Trophoblast cell (in vitro differentiated cells and primary cell): ENCODE measurements around the gene DHFR.
"Not testable (repeated sequence)": the region's sequence is repeated elsewhere in the genome, so short reads cannot be mapped to it uniquely, and the experiment has no call there.

Experiments used
- DNase-seq, 2 donors: peaks; one replicate each; pipeline ENCODE4 v3.0.0-alpha.2; 2016
- H2AFZ ChIP-seq: 2 replicates; pipeline ENCODE4 v1.6.1; 2013; ENCODE audit warnings: low read length, moderate library complexity, mild to moderate bottlenecking; ENCODE audit not compliant: insufficient read depth, poor library complexity
- H2AK5ac ChIP-seq: 2 replicates; pipeline ENCODE4 v1.6.1; 2013; ENCODE audit warnings: mild to moderate bottlenecking, low read length
- H2BK120ac ChIP-seq: 2 replicates; pipeline ENCODE4 v1.6.1; 2013; ENCODE audit warnings: low read length, mild to moderate bottlenecking, moderate library complexity; ENCODE audit not compliant: insufficient read depth, poor library complexity
- H2BK12ac ChIP-seq: 2 replicates; pipeline ENCODE4 v1.6.1; 2013; ENCODE audit warnings: mild to moderate bottlenecking, low read length, moderate library complexity
- H2BK5ac ChIP-seq: 2 replicates; pipeline ENCODE4 v1.6.1; 2013; ENCODE audit warnings: low read length, low read depth, moderate library complexity, mild to moderate bottlenecking; ENCODE audit not compliant: poor library complexity
- H3K14ac ChIP-seq: 2 replicates; pipeline ENCODE4 v1.6.1; 2013; ENCODE audit warnings: mild to moderate bottlenecking, low read length
- H3K18ac ChIP-seq: 2 replicates; pipeline ENCODE4 v1.6.1; 2013; ENCODE audit warnings: mild to moderate bottlenecking, low read length
- H3K23ac ChIP-seq: 2 replicates; pipeline ENCODE4 v1.6.1; 2013; ENCODE audit warnings: low read length
- H3K27ac ChIP-seq: 2 replicates; pipeline ENCODE4 v1.5.1; 2013; ENCODE audit warnings: low read depth, mild to moderate bottlenecking, inconsistent platforms, low read length, moderate library complexity
- H3K27me3 ChIP-seq: 2 replicates; pipeline ENCODE4 v1.6.1; 2013; ENCODE audit warnings: inconsistent platforms, mild to moderate bottlenecking, low read length, moderate library complexity; ENCODE audit not compliant: insufficient read depth
- H3K36me3 ChIP-seq, 2 experiments: 1 replicate in 1 of 2; 2 replicates in 1 of 2; pipeline ENCODE4 v1.6.1; 2013; ENCODE audit warnings: low read length in 2 of 2, mild to moderate bottlenecking in 2 of 2, moderate library complexity in 1 of 2; ENCODE audit not compliant: insufficient read depth in 2 of 2, control insufficient read depth in 1 of 2
- H3K4ac ChIP-seq: 2 replicates; pipeline ENCODE4 v1.6.1; 2013; ENCODE audit warnings: low read depth, mild to moderate bottlenecking, low read length, moderate library complexity
- H3K4me1 ChIP-seq, 2 experiments: 1 replicate in 1 of 2; 2 replicates in 1 of 2; pipeline ENCODE4 v1.6.1; 2013; ENCODE audit warnings: low read length in 2 of 2, mild to moderate bottlenecking in 2 of 2, moderate library complexity in 1 of 2; ENCODE audit not compliant: insufficient read depth in 2 of 2, control insufficient read depth in 1 of 2
- H3K4me2 ChIP-seq: 2 replicates; pipeline ENCODE4 v1.6.1; 2013; ENCODE audit warnings: inconsistent platforms, mild to moderate bottlenecking, low read length, moderate library complexity
- H3K4me3 ChIP-seq: 2 replicates; pipeline ENCODE4 v1.5.1; 2013; ENCODE audit warnings: mild to moderate bottlenecking, low read depth, low read length, inconsistent platforms
- H3K79me1 ChIP-seq: one replicate; pipeline ENCODE4 v1.6.1; 2013; ENCODE audit warnings: low read length
- H3K79me2 ChIP-seq: 2 replicates; pipeline ENCODE4 v1.6.1; 2013; ENCODE audit warnings: low read length, mild to moderate bottlenecking; ENCODE audit not compliant: control insufficient read depth, insufficient read depth, poor library complexity
- H3K9ac ChIP-seq: 2 replicates; pipeline ENCODE4 v1.6.1; 2013; ENCODE audit warnings: mild to moderate bottlenecking, low read length
- H3K9me3 ChIP-seq: 2 replicates; pipeline ENCODE4 v1.6.1; 2013; ENCODE audit warnings: low read depth, mild to moderate bottlenecking, control low read depth, inconsistent platforms, low read length; ENCODE audit not compliant: insufficient read depth
- H4K12ac ChIP-seq: 2 replicates; pipeline ENCODE4 v1.6.1; 2013; ENCODE audit warnings: low read depth, mild to moderate bottlenecking, low read length, moderate library complexity
- H4K8ac ChIP-seq: 2 replicates; pipeline ENCODE4 v1.6.1; 2013; ENCODE audit warnings: low read depth, mild to moderate bottlenecking, low read length, moderate library complexity
- H4K91ac ChIP-seq: one replicate; pipeline ENCODE4 v1.6.1; 2013; ENCODE audit warnings: low read depth, mild to moderate bottlenecking, low read length, moderate library complexity
- WGBS: extraction: QIAGEN DNeasy Blood & Tissue Kit; methylation state at CpG from one replicate; pipeline ENCODE4 v1.1.7; 2013; ENCODE audit warnings: missing lambda C conversion rate; ENCODE audit not compliant: insufficient read length, insufficient coverage; ENCODE audit errors: extremely low coverage; 5-methylcytosine and 5-hydroxymethylcytosine counted together

Gene DHFR

DNA sequence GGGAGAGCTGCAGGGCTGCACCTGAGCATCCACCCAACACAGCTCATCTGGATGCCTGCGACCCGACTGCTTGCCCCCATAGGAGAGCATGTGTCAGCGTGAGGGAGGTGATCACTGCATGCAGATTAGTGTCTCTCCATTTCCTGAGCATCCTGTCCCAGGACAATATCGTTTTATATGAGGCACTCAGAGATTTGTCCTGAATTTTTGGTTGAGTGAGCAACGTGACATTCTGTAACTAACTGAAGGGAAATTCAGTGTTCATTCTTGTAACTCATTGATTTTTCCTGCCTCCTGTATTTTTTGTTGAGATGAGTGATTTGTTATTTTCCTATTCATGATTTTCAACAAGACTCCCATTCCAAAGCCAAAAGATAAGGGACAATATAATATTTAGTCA is 64.0 kb downstream of the DHFR start:
- Histone ChIP-seq H2AK5ac (no peak overlapping the region), H3K9me3 (peaks cover 2% of the 10 kb centered on the region), H2AFZ (no peak overlapping the region), H4K12ac (no peak overlapping the region), H3K4me3 (no peak overlapping the region), H4K91ac (no peak overlapping the region), H3K23ac (no peak overlapping the region), H2BK120ac (no peak overlapping the region), H3K79me1 (no peaks in the 10 kb centered on the region), H4K8ac (no peak overlapping the region), H3K36me3 (no peaks in the 10 kb centered on the region), H3K4me2 (no peak overlapping the region), H3K27me3 (no peaks in the 10 kb centered on the region), H3K27ac (no peak overlapping the region), H3K4me1 (no peaks in the 10 kb centered on the region), H3K4ac (no peak overlapping the region), H3K14ac (no peak overlapping the region), H2BK12ac (no peak overlapping the region), H2BK5ac (no peak overlapping the region), H3K9ac (no peak overlapping the region), H3K18ac (no peak overlapping the region), H3K79me2 (no peaks in the 10 kb centered on the region)
- no peak for DNase-seq
- WGBS: no CpG with 5 or more reads among the region's 5 CpGs

DNA sequence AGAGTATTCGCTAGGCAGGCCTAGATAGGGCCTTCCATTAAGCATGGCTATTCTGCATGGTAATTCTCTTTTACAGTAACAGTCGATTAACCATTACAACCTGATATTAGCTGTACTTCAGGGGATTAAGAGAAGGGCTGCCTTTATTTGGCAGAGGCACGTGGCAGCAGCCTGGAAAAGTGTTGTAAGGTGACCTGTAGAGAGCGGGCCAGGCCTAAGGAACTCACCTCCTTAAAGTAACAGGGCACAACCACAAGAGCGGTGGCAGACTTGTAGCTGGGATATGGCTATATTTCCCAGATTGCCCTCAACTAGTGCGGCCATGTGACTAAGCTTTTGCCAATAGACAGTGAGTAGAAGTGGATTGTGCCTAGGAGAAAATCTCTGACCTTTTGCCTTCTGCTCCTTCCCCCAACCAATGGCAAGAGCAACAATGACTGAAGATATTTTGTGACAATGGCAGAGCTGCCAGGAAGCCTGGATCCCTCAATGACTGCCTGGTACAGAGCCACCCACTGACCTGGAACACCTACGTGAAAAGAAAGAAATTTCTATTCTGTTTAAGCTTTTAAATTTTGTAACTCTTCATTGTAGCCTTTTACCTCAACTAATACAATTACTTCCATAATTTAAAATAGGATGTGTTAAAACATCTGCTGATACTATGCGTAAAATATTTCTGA is 65.8 kb downstream of the DHFR start:
- no peak overlapping the region for H4K12ac ChIP-seq
- H3K14ac ChIP-seq: no peak overlapping the region
- H3K9me3 ChIP-seq: peaks cover 2% of the 10 kb centered on the region
- DNase-seq: no peak
- no peak overlapping the region for H2AK5ac ChIP-seq
- no peaks in the 10 kb centered on the region for H3K79me1 ChIP-seq
- H3K4me1 ChIP-seq: no peaks in the 10 kb centered on the region
- H3K4me2 ChIP-seq: no peak overlapping the region
- H4K91ac ChIP-seq: no peak overlapping the region
- H3K79me2 ChIP-seq: no peaks in the 10 kb centered on the region
- H2BK120ac ChIP-seq: no peak overlapping the region
- no peak overlapping the region for H2BK5ac ChIP-seq
- H3K23ac ChIP-seq: no peak overlapping the region
- no peak overlapping the region for H4K8ac ChIP-seq
- H3K4ac ChIP-seq: no peak overlapping the region
- H3K36me3 ChIP-seq: no peaks in the 10 kb centered on the region
- no CpG with 5 or more reads among the region's 8 CpGs for WGBS
- no peak overlapping the region for H3K18ac ChIP-seq
- no peak overlapping the region for H3K4me3 ChIP-seq
- H3K27ac ChIP-seq: no peak overlapping the region
- H3K27me3 ChIP-seq: no peaks in the 10 kb centered on the region
- no peak overlapping the region for H2BK12ac ChIP-seq
- no peak overlapping the region for H2AFZ ChIP-seq
- no peak overlapping the region for H3K9ac ChIP-seq

DNA sequence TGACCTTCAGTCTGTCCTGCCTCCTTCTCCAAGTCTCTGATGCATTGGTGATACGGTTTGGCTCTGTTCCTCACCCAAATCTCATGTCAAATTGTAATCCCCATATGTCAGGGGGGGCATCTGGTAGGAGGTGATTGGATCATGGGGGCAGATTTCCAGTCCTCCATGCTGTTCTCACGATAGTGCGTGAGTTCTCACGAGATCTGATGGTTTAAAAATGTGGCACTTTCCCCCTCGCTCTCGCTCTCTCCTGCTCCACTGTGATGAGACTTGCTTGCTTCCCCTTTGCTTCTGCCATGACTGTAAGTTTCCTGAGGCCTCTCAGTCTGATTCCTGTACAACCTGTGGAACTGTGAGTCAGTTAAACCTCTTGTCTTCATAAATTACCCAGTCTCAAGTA is 70.0 kb downstream of the DHFR start:
- H2AK5ac ChIP-seq: no peak overlapping the region
- H4K12ac ChIP-seq: no peak overlapping the region
- H2BK120ac ChIP-seq: no peak overlapping the region
- H4K8ac ChIP-seq: no peak overlapping the region
- no peak overlapping the region for H3K4me3 ChIP-seq
- H3K14ac ChIP-seq: no peak overlapping the region
- no CpG with 5 or more reads among the region's 6 CpGs for WGBS
- H4K91ac ChIP-seq: no peak overlapping the region
- H3K79me2 ChIP-seq: no peaks in the 10 kb centered on the region
- H3K36me3 ChIP-seq: no peaks in the 10 kb centered on the region
- no peak overlapping the region for H3K23ac ChIP-seq
- no peaks in the 10 kb centered on the region for H3K9me3 ChIP-seq
- no peak overlapping the region for H3K9ac ChIP-seq
- no peak overlapping the region for H2AFZ ChIP-seq
- H3K27ac ChIP-seq: no peak overlapping the region
- H3K79me1 ChIP-seq: no peaks in the 10 kb centered on the region
- H2BK12ac ChIP-seq: no peak overlapping the region
- no peaks in the 10 kb centered on the region for H3K4me1 ChIP-seq
- DNase-seq: no peak
- H3K4ac ChIP-seq: no peak overlapping the region
- H3K18ac ChIP-seq: no peak overlapping the region
- H3K27me3 ChIP-seq: no peaks in the 10 kb centered on the region
- H2BK5ac ChIP-seq: no peak overlapping the region
- no peak overlapping the region for H3K4me2 ChIP-seq

DNA sequence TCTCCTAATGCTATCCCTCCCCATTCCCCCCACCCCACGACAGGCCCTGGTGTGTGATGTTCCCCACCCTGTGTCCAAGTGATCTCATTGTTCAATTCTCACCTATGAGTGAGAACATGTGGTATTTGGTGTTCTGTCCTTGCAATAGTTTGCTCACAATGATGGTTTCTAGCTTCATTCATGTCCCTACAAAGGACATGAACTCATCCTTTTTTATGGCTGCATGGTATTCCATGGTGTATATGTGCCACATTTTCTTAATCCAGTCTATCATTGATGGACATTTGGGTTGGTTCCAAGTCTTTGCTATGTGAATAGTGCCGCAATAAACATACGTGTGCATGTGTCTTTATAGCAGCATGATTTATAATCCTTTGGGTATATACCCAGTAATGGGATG is 74.5 kb downstream of the DHFR start:
- H2AFZ ChIP-seq, H3K4me3 ChIP-seq, H2BK12ac ChIP-seq, H3K27ac ChIP-seq, H3K79me1 ChIP-seq, DNase-seq, H3K18ac ChIP-seq, H3K23ac ChIP-seq, H3K14ac ChIP-seq, H4K12ac ChIP-seq, H3K36me3 ChIP-seq, H3K79me2 ChIP-seq, H4K8ac ChIP-seq, H3K4ac ChIP-seq, H2BK120ac ChIP-seq, H3K27me3 ChIP-seq, H4K91ac ChIP-seq, H3K9ac ChIP-seq, H2AK5ac ChIP-seq, H3K4me2 ChIP-seq, H2BK5ac ChIP-seq, H3K4me1 ChIP-seq, H3K9me3 ChIP-seq: not testable (repeated sequence)
- WGBS: no CpG with 5 or more reads among the region's 3 CpGs
